Inflammatory macrophage (primary cell): Measurements from ENCODE around the gene CAMTA1.

Experiments used
- DNase-seq, 2 donors: peaks; one replicate each; pipeline ENCODE4 v3.0.0-alpha.2; 2020 to 2022

CAMTA1 gene

GRCh38 chr1:7267493-7267892 is 482.2 kb downstream of the CAMTA1 start:
- DNase-seq, result no peak

- DNase-seq, result no peak
Measured at GRCh38 chr1:7268983-7269382, 483.7 kb downstream of the CAMTA1 start.

GRCh38 chr1:7269525-7269924 is 484.3 kb downstream of the CAMTA1 start:
- DNase-seq, result no peak

GRCh38 chr1:7274256-7274655 is 489.0 kb downstream of the CAMTA1 start:
- no peak for DNase-seq

GRCh38 chr1:7278045-7278444 is 492.8 kb downstream of the CAMTA1 start:
- DNase-seq, result no peak

GRCh38 chr1:7278827-7279765 is 493.8 kb downstream of the CAMTA1 start:
- no peak for DNase-seq

GRCh38 chr1:7279769-7280168 is 494.5 kb downstream of the CAMTA1 start:
- DNase-seq, result no peak

- no peak for DNase-seq
Measured at GRCh38 chr1:7280347-7280960, 495.2 kb downstream of the CAMTA1 start.

GRCh38 chr1:7281821-7282220 is 496.6 kb downstream of the CAMTA1 start:
- DNase-seq, result no peak

- DNase-seq, result no peak
Measured at GRCh38 chr1:7284839-7285435, 499.7 kb downstream of the CAMTA1 start.

GRCh38 chr1:7285856-7286454 is 500.7 kb downstream of the CAMTA1 start:
- no peak for DNase-seq

GRCh38 chr1:7287013-7287412 is 501.8 kb downstream of the CAMTA1 start:
- DNase-seq, result no peak

- DNase-seq, result no peak
Measured at GRCh38 chr1:7288992-7289391, 503.7 kb downstream of the CAMTA1 start.

- no peak for DNase-seq
Measured at GRCh38 chr1:7289694-7290093, 504.4 kb downstream of the CAMTA1 start.

GRCh38 chr1:7290971-7291970 is 506.0 kb downstream of the CAMTA1 start:
- no peak for DNase-seq

GRCh38 chr1:7292036-7292681 is 506.9 kb downstream of the CAMTA1 start:
- no peak for DNase-seq

- DNase-seq, result no peak
Measured at GRCh38 chr1:7292714-7293419, 507.6 kb downstream of the CAMTA1 start.

- no peak for DNase-seq
Measured at GRCh38 chr1:7293702-7294629, 508.7 kb downstream of the CAMTA1 start.

- DNase-seq, result no peak
Measured at GRCh38 chr1:7294636-7295035, 509.4 kb downstream of the CAMTA1 start.

- DNase-seq, result no peak
Measured at GRCh38 chr1:7295946-7296345, 510.7 kb downstream of the CAMTA1 start.
